Measurements from ENCODE around the gene CD2.

DNA sequence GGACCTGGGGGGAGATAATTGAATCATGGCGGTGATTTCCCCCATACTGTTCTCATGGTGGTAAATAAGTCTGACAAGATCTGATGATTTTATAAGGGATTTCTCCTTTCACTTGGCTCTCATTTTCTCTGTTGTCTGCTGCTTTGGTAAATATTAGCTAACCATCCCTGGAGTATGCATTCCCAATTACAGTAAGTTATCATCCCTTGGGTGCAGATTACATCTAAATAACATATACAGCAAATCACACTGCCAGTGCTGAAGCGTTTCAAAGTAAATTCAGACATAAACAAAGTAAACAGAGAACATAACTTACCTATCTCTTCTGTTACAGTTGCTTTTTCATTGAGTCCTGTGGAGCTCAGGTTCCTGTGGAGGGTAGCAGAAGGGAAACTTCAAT, 48.1 kb upstream of the CD2 start:
- no peak for TF ChIP-seq CTCF (IDR thresholded peaks at IDR 0.05)
- no peak for TF ChIP-seq POLR2AphosphoS5 (IDR thresholded peaks at IDR 0.05)
